ENCODE results near the gene ATG10.

ATG10 gene

DNA sequence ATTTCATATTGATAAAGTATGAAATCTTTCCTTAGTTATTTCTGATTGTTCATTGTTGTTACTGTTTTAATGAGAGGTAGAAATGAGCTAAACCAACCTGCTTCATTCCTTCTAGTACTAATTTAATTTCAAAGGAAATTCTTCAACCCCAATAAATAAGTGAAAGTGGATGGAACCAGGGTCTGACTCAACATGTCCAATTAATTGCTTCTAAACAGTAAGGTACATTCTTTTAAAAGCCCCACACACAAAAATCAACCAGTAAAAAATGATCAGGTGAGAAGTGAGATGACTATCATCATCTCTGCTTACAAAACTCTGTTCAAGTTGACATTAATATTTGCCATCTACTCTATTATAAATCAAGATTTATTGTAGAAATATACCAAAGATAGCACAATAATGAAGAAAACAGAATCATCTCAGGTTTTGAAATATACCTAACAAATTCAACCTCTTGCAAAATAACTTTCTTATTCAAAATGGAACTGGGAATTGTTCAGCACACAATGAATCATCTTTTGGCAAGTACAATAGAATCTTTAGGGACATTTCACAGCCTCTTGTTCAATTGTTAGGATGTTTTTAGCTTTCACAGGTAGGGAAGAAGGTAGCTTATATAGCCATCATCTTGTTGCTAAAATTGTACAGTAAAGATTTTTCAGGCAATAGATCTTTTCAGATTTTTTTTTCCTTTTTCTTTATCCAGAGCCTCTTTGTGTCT, 191.8 kb downstream of the ATG10 start:
- TF ChIP-seq, protein P1, sequence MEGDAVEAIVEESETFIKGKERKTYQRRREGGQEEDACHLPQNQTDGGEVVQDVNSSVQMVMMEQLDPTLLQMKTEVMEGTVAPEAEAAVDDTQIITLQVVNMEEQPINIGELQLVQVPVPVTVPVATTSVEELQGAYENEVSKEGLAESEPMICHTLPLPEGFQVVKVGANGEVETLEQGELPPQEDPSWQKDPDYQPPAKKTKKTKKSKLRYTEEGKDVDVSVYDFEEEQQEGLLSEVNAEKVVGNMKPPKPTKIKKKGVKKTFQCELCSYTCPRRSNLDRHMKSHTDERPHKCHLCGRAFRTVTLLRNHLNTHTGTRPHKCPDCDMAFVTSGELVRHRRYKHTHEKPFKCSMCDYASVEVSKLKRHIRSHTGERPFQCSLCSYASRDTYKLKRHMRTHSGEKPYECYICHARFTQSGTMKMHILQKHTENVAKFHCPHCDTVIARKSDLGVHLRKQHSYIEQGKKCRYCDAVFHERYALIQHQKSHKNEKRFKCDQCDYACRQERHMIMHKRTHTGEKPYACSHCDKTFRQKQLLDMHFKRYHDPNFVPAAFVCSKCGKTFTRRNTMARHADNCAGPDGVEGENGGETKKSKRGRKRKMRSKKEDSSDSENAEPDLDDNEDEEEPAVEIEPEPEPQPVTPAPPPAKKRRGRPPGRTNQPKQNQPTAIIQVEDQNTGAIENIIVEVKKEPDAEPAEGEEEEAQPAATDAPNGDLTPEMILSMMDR (IDR thresholded peaks at IDR 0.05; ENCODE audit: low read depth, low read length) = no peak
- H3K4me3 ChIP-seq (ENCODE audit: low read depth, low read length) = no peak overlapping the region

DNA sequence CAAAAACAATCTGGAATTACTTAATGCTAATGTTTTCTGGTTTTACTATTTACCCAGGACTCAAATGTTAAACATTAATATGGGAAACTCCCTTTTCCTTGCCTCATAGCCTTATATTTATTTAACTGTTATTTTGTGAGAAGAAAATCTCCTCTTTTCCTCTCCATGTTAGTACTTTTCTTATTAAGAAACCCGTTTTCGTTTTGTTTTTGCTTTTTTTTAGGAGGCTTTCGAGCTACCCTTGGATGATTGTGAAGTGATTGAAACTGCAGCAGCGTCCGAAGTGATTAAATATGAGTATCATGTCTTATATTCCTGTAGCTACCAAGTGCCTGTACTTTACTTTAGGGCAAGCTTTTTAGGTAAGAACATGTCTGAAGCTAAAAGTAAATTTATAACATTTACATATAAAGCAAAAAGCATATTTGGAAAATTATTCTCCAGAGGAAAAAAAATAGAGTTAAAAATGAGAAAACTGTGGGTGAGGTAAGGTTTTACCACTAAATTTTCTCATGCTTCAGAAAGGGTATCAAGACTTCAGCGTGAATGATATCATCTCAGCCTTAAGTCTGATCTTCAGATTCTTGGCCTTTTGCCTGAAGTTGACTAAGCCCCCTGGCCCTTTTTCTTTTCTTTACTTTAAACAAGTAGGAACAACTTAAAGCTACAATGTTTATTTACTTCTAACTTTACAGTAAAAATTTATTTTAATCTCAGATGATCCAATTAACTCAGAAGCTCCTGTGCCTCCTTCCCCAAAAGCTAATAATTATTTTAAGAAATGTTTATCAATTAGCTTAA, 192.6 kb downstream of the ATG10 start:
- TF ChIP-seq, protein P1 (IDR thresholded peaks at IDR 0.05; ENCODE audit: low read depth, low read length) = no peak
- H3K4me3 ChIP-seq (ENCODE audit: low read depth, low read length) = no peak overlapping the region

DNA sequence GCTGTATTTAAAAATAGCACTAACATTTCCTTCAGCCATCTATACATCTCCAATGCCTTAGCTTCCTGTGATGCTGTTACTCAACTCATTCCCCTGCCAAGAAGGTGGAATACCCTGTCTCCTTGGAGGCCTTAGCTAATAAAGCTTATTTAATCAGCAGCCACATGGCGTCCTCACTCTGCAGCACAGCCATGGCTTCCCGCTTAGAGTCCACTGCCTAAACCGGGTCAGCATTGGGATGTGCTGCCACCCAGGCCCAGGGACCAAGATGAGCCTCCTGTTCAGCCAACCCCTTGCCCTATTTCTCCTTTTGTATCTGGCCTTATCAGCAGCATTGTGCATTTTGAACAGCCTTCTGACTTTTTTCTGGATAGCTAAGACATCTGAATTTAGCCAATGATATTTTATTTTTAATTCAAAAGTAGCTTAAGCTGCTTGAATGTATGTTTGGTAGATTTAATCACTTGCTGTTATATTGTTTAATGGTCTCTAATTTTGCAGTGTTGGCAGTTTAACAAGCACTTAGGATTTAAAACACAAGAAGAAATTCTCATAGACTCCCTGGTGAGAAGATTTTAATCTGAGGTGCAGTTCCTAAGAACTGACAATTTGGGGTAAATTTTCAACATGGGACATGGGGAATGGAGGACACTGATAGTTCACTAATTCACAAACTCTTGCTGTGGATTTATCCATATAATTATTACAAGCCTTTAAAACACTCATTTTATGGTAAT, 193.3 kb downstream of the ATG10 start:
- no peak overlapping the region for H3K4me3 ChIP-seq (ENCODE audit: low read depth, low read length)
- TF ChIP-seq, protein P1 (IDR thresholded peaks at IDR 0.05; ENCODE audit: low read depth, low read length) = no peak

DNA sequence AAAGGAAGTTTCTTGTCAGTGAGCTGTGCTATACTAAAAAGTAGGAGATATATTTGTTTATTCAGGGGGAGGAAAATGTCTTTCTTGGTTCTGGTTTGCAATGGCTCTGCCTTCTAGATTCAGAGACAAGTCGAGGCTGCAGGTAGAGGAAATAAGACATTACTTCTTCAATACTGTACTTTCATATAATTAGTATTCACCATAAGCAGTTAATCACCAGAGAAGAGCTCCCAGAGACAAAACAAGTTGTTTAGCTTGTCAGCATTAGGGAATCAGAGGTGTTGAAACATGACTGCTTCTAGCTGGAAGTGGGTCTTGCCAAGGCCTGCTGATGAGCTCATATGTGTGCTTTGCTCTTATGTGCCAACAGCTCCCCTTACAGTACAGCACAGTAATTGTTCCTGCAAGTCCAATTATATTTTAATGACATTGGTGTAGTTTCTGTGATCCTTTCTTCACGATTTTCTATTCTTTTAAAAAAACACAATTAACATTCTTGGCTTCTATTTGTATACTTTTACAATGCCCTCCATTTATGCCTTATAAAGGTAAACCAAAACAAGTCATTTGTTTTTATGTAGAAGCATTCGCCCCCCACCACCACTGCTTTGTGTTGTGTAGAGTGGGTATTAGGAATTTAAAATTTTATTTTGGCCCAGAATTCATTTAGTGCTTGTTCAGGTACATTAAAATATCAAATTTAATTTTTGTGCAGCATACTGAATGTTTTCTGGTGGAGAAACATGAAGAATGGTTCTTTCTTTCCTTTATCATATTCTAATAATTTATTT, 194.1 kb downstream of the ATG10 start:
- H3K4me3 ChIP-seq (ENCODE audit: low read depth, low read length) = no peak overlapping the region
- TF ChIP-seq, protein P1 (IDR thresholded peaks at IDR 0.05; ENCODE audit: low read depth, low read length) = peak; percentile 66

DNA sequence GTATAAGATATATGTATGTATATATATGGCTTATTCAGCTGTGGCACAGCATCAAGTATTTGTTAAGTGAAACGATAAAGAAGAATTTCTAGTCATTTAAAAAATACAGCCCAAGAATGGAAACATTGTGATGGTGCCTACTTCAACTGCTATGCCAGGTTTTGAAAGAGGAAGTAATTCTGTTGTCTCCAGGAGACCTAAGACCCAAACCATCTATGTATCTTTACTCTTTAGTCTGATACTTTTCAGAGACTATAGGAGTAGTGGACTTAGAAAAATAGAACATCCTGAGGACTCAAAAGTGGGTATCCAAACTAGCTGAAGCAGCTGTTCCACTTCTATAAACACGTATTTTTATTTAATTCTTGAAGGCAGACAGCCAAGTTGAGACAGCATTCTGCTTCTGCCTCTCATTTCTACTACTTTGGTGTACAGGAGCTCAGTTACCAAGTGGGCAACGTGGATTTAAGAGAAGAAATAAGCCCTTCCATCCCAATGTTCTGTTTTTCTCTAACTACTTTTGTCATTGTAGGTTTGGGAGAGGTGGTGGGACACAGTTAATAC, 195.6 kb downstream of the ATG10 start:
- no peak overlapping the region for H3K4me3 ChIP-seq (ENCODE audit: low read depth, low read length)
- TF ChIP-seq, protein P1 (IDR thresholded peaks at IDR 0.05; ENCODE audit: low read depth, low read length) = no peak

DNA sequence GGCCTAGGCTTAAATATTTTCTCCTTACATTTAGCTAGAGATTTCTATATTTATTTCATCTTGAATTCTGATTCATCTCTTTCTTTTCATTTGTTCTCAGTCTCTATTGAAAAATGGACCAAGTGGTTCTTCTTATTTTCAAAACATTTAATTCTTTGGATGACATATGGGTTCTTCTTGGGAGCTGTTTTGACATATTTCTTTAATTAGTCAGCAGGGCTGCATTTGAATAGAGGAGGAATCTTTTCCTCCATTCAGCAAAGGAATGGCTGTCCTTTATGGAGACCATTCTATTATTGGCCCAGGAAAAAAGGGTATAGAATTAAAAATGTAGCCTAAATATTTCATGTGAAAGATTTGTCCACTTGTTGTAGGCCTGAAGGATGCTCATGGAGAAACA, 196.5 kb downstream of the ATG10 start:
- no peak overlapping the region for H3K4me3 ChIP-seq (ENCODE audit: low read depth, low read length)
- TF ChIP-seq, protein P1 (IDR thresholded peaks at IDR 0.05; ENCODE audit: low read depth, low read length) = no peak
